Activated CD4-positive, CD25-positive, alpha-beta regulatory T cell treated with anti-CD3 and anti-CD28 coated beads, Interleukin-2, amount 50 U/mL, for 16 hours (primary cell): ENCODE results near the gene CKB.

Source experiments
- DNase-seq: peaks from one replicate; pipeline ENCODE4 v3.0.0-alpha.2; 2020; ENCODE audit warnings: low read depth, low spot score

Gene CKB

DNA sequence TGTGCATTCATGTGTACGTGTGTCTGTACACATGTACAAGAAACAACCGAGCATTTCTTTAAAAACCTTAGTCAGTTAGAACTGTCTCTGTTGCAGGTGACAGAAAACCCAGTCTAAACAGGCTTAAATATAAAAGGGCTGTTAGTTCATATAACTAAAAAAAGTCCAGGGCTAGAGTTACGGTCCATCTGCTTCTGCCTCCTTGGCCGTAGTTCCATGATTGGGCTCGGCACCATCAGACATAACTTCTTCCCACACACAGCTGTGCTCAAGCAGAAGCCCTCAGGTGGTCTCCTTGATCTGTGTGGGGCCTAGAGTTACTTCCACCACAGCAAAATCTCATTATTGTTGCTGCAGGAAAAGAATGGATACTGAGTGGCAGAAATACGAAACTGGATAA lies 34.6 kb downstream of the CKB start:
- no peak for DNase-seq

DNA sequence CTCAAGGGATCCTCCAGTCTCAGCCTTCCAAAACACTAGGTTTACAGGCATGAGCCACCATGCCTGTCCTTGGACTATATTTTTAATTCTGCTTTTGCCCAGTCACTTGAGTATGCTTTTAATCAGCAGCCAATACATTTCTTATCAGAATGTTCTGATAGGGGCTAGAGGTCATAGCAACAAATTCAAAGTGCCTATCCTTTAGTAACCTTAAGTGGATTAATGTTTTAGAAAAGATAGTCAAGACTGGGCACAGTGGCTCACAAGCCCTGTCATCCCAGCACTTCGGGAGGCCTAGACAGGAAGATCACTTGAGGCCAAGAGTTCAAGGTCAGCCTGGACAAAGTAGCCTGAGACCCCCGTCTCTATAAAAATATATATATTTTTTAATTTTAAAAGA lies 37.1 kb downstream of the CKB start:
- DNase-seq: no peak

DNA sequence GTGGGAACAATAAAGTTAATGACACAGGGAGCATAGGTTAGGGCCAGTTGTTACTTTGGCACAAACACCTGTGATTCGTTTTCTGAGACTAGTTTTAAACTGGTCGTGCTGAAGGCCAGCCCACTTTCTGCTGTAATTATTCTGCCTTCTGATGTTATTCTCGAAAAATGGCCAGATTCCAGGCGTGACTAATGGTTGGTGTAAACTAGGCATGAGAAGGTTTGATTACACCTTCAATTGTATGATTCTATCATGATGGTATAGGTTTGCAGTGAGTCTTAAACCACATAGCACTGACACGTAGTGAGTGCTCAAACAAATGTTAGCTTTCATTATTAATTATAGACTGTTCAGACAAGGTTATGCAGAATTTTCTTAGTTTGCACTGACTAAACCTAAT lies 39.0 kb downstream of the CKB start:
- DNase-seq: no peak

DNA sequence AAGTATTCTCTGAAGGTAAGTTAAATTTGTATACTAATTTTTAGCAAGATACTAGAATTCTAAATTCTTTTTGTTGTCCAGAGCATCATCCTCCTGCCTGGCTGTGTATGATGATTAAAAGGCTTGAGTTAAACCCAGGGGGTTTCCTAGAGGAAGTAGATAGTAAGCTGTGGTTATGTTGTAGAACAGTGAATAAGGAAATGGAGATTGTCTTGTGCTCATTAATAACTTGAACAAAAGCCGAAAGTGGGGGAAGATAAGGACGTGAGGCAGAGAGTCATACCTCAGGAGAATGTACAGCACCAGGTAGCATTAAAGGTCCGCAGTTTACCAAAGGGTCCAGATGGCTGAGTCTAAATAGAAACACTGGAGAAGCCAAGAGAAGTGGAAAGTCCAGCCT lies 42.0 kb downstream of the CKB start:
- no peak for DNase-seq

DNA sequence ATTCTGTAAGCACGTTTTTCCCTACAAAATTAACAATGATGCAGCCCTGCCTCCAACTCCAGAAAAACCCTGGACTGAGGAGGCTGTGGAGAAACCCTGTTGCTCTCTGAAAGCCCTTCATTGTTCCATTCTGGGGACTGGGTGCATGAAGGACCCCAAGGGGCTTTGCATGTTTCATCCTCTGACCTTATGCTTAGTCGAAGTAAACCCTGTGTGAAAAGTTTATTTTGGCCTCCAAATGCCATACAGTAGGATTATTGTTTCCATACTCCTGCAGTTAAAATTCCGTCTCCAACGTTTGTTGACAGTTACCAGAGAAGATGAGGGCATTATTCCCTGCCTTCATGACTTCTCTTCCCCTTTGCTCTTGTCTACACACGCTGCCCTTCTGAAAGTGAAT lies 46.0 kb downstream of the CKB start:
- no peak for DNase-seq

DNA sequence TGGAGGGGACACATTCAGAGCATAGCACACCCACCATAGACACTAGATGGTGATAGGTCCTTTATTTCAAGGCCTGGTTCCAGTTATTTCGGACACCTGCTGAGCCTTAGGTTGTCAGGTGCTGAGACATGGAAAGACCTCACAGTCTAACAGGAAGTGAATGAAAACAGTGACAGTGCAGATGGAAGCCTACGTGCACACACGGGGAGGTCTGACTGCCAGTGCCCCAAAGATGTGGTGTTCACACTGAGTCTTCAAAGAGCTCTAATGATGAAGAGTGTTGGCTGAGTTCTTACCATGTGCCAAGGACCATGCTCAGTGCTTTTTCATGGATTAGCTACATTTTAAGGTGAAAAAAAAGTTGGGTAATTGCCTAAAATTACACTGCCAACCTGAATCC lies 46.6 kb downstream of the CKB start:
- DNase-seq: no peak

DNA sequence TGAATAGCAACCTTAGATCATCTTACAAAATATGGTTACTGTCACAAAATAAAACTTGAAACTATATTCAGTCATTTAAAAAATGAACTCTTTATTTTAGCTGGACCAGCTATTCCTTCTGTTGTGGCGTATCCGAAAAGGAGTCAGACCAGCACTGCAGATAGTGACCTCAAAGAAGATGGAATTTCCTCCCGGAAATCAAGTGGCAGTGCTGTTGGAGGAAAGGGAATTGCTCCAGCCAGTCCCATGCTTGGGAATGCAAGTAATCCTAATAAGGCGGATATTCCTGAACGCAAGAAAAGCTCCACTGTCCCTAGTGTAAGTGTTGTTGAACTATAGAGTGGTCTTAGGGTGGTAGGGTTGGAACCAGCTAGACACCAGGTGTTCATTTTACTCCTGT lies 47.7 kb downstream of the CKB start:
- no peak for DNase-seq

DNA sequence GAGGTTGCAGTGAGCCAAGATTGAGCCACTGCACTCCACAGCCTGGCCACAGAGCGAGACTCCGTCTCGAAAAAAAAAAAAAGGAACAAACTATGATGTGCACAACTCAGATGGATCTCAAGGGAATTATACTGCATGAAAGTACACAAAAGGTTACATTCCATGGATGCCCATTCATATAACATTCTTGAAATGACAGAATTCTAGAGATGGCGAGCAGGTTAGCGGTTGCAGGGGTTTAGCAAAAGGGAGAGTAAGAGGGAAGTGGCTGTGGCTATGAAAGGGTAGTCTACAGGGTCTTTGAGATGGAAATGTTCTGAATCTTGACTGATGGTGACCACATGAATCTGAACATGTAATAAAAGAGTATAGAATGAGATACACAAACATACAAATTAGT lies 49.7 kb downstream of the CKB start:
- no peak for DNase-seq
